ENCODE results near the gene PRR18. TPM values are rescaled to one million over a fixed set of nuclear protein-coding genes. Genes with fewer than 3 reads are reported as not detected.

The PRR18 gene
- total and polyA plus RNA-seq, 10 donors = 0.03 to 0.30 (median 0.18) TPM; not detected in 6

GRCh38 chr6:166305562-166306117 is 2.6 kb downstream of the PRR18 start:
- H3K4me1 ChIP-seq = peaks cover 6 to 28% (median 21%) of the 10 kb centered on the region in 6 donors
- H3K4me3 ChIP-seq = no peak overlapping the region
- peaks cover 0 to 96% (median 41%) of the 10 kb centered on the region in 7 donors for H3K27me3 ChIP-seq (replicated peaks in 1 of 7)
- no peak overlapping the region for H3K27ac ChIP-seq
- no peaks in the 10 kb centered on the region for H3K9me3 ChIP-seq
- intact Hi-C loops (cut with DNase I; ENCODE audit: low total_unique reads) = no loop called here
- no peak for TF ChIP-seq POLR2A (IDR thresholded peaks at IDR 0.05)
- TF ChIP-seq POLR2AphosphoS5 (IDR thresholded peaks at IDR 0.05) = no peak
- no peak for TF ChIP-seq CTCF (IDR thresholded peaks at IDR 0.05 in 8 of 11, conservative IDR thresholded peaks at IDR 0.05 in 3 of 11)
- WGBS, 5 donors = 64 to 77% (median 73%) methylated on average over 10 of the region's 10 CpGs
- H3K36me3 ChIP-seq = no peaks in the 10 kb centered on the region
- no peak for DNase-seq

- Histone ChIP-seq H3K27me3 (replicated peaks in 1 of 7) (peaks cover 0 to 87% (median 37%) of the 10 kb centered on the region in 7 donors), H3K27ac (no peak overlapping the region), H3K36me3 (no peaks in the 10 kb centered on the region), H3K4me1 (peaks cover 6 to 28% (median 21%) of the 10 kb centered on the region in 6 donors), H3K4me3 (no peak overlapping the region), H3K9me3 (no peaks in the 10 kb centered on the region)
- intact Hi-C loops (cut with DNase I; ENCODE audit: low total_unique reads) = no loop called here
- WGBS, 5 donors = 81 to 91% (median 86%) methylated on average over 3 of the region's 3 CpGs
- no peak for DNase-seq
- TF ChIP-seq POLR2A (IDR thresholded peaks at IDR 0.05) = no peak
- TF ChIP-seq POLR2AphosphoS5 (IDR thresholded peaks at IDR 0.05) = no peak
- no peak for TF ChIP-seq CTCF (IDR thresholded peaks at IDR 0.05 in 8 of 11, conservative IDR thresholded peaks at IDR 0.05 in 3 of 11)
Observed at GRCh38 chr6:166304106-166304505, 4.1 kb downstream of the PRR18 start.

- peaks cover 0 to 86% (median 17%) of the 10 kb centered on the region in 7 donors for H3K27me3 ChIP-seq (replicated peaks in 1 of 7)
- H3K9me3 ChIP-seq = no peaks in the 10 kb centered on the region
- peaks cover 0 to 6% (median 3%) of the 10 kb centered on the region in 6 donors for H3K4me1 ChIP-seq
- H3K4me3 ChIP-seq = no peak overlapping the region
- H3K36me3 ChIP-seq = no peaks in the 10 kb centered on the region
- WGBS, 5 donors = 86 to 94% (median 89%) methylated on average over 17 of the region's 17 CpGs
- TF ChIP-seq CTCF (IDR thresholded peaks at IDR 0.05 in 8 of 11, conservative IDR thresholded peaks at IDR 0.05 in 3 of 11) (no peak), POLR2AphosphoS5 (IDR thresholded peaks at IDR 0.05) (no peak), POLR2A (IDR thresholded peaks at IDR 0.05) (no peak)
- H3K27ac ChIP-seq = no peak overlapping the region
- intact Hi-C loops (cut with DNase I; ENCODE audit: low total_unique reads) = no loop called here
- no peak for DNase-seq
Observed at GRCh38 chr6:166301611-166302529, 6.3 kb downstream of the PRR18 start.

Measured in spleen (tissue), 11 donors.